K562 (cell line): ENCODE data around the gene CDT1.

ENCODE experiments used
- ARID2 ChIP-seq: fragments of 450-650 bp; IDR thresholded peaks from 2 replicates; pipeline ENCODE4 v1.6.1; 2017; ENCODE audit warnings: antibody characterized with exemption, mild to moderate bottlenecking
- CBFB ChIP-seq: sonication (generic); formaldehyde crosslinking; IDR thresholded peaks from 2 replicates; pipeline ENCODE4 v1.4.0; 2020; ENCODE audit warnings: mild to moderate bottlenecking, missing genetic modification reagents
- EP300 ChIP-seq: IDR thresholded peaks from 2 replicates; pipeline ENCODE4 v1.6.1; 2012; ENCODE audit warnings: low read length, improper control_type of control experiment
- HDAC1 ChIP-seq, 2 experiments: fragments of 450-650 bp; IDR thresholded peaks; 2 replicates each; pipeline ENCODE4 v1.6.1; 2016 to 2017; ENCODE audit warnings: inconsistent platforms in 1 of 2, mild to moderate bottlenecking in 1 of 2, moderate library complexity in 1 of 2
- NFE2L1 ChIP-seq: fragments of 450-650 bp; IDR thresholded peaks from 2 replicates; pipeline ENCODE4 v1.6.1; 2016; ENCODE audit warnings: missing genetic modification characterization, low read depth, mild to moderate bottlenecking, missing compliant biosample characterization, moderate library complexity, borderline replicate concordance
- POLR2A ChIP-seq: fragments of 450-650 bp; conservative IDR thresholded peaks from 2 replicates; pipeline ENCODE4 v1.6.1; 2016
- RAD51 ChIP-seq: fragments of 450-650 bp; IDR thresholded peaks from 2 replicates; pipeline ENCODE4 v1.7.1; 2016; ENCODE audit warnings: low read depth, mild to moderate bottlenecking, borderline replicate concordance
- RBM15 ChIP-seq: fragments of 200-400 bp; formaldehyde crosslinking; IDR thresholded peaks from 2 replicates; pipeline ENCODE4 v1.6.1; 2018; ENCODE audit warnings: mild to moderate bottlenecking, low read length, moderate library complexity; ENCODE audit not compliant: insufficient read depth
- RFX5 ChIP-seq: IDR thresholded peaks from 2 replicates; pipeline ENCODE4 v1.6.1; 2011; ENCODE audit warnings: low read depth, mild to moderate bottlenecking, improper control_type of control experiment, low read length
- SRF ChIP-seq, 2 experiments: fragments of 250-450, 450-650 bp in 1 of 2; sonication (Bioruptor Pico) in 1 of 2; sonication (generic) in 1 of 2; formaldehyde crosslinking; IDR thresholded peaks; 2 replicates each; pipeline versions ENCODE4 v1.5.0 to v1.5.1; 2020 to 2022; ENCODE audit warnings: mild to moderate bottlenecking in 1 of 2, missing genetic modification reagents in 1 of 2
- ZBTB8A ChIP-seq: fragments of 450-650 bp; IDR thresholded peaks from 2 replicates; pipeline ENCODE4 v1.6.1; 2018; ENCODE audit warnings: mild to moderate bottlenecking, moderate library complexity; ENCODE audit not compliant: partially characterized antibody
- TF ChIP-seq, protein P1 (sequence below), 2 experiments: fragments of 450-650 bp; formaldehyde crosslinking in 1 of 2; IDR thresholded peaks; 2 replicates each; pipeline versions ENCODE4 v1.4.0 to v1.6.1; 2014 to 2020; ENCODE audit warnings: mild to moderate bottlenecking in 2 of 2, borderline replicate concordance in 1 of 2, low read depth in 1 of 2

DNA sequence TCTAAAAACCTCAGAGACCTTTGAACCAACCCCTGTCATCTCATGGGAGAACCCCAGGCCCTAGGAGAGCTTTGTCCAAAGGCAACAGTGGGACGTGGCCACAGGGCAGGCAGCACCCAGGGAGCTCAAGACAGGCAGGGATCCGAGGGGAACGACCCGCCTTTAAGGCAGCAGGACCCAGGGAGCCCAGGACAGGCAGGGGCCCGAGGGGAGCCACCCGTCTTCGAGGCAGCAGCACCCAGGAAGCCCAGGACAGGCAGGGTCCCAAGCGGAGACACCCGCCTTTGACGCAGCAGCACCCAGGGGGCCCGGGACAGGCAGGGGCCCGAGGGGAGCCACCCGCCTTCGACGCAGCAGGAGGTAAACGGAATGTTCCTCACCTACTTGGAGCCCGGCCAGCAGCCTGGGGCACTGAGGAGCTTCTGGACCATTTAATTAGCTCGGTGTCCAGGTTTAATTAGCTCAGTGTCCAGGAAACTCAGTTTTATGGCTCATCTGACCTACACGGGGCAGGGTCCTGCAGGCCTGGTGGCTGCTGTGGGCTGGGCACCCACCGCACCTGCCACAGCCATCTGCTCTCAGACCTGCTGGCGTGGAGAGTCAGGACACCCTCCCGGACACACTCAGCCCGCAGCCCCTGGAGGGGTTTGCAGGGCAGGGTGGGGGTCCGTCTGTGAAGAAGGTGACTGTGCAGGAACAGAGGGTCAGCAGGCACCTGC, 43.0 kb upstream of the CDT1 start:
- TF ChIP-seq CBFB (CRISPR knock-in tag) (no peak), ARID2 (no peak), NFE2L1 (tag) (no peak), SRF (CRISPR knock-in tag; IDR thresholded peaks at IDR 0.05) (no peak), POLR2A (no peak), EP300 (no peak), RAD51 (no peak), ZBTB8A (no peak), RFX5 (no peak), HDAC1 (IDR thresholded peaks at IDR 0.05) (no peak), RBM15 (no peak)
- TF ChIP-seq, protein P1, sequence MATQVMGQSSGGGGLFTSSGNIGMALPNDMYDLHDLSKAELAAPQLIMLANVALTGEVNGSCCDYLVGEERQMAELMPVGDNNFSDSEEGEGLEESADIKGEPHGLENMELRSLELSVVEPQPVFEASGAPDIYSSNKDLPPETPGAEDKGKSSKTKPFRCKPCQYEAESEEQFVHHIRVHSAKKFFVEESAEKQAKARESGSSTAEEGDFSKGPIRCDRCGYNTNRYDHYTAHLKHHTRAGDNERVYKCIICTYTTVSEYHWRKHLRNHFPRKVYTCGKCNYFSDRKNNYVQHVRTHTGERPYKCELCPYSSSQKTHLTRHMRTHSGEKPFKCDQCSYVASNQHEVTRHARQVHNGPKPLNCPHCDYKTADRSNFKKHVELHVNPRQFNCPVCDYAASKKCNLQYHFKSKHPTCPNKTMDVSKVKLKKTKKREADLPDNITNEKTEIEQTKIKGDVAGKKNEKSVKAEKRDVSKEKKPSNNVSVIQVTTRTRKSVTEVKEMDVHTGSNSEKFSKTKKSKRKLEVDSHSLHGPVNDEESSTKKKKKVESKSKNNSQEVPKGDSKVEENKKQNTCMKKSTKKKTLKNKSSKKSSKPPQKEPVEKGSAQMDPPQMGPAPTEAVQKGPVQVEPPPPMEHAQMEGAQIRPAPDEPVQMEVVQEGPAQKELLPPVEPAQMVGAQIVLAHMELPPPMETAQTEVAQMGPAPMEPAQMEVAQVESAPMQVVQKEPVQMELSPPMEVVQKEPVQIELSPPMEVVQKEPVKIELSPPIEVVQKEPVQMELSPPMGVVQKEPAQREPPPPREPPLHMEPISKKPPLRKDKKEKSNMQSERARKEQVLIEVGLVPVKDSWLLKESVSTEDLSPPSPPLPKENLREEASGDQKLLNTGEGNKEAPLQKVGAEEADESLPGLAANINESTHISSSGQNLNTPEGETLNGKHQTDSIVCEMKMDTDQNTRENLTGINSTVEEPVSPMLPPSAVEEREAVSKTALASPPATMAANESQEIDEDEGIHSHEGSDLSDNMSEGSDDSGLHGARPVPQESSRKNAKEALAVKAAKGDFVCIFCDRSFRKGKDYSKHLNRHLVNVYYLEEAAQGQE (IDR thresholded peaks at IDR 0.05; ENCODE audit: borderline replicate concordance): no peak
- TF ChIP-seq, protein P1 (CRISPR knock-in tag; IDR thresholded peaks at IDR 0.05; ENCODE audit: low read depth): no peak
